IMR-90 (cell line): ENCODE data around the gene RNF114. TPM values are rescaled to one million over a fixed set of nuclear protein-coding genes. Genes with fewer than 3 reads are reported as not detected.
"Not testable (repeated sequence)": the region's sequence is repeated elsewhere in the genome, so short reads cannot be mapped to it uniquely, and the experiment has no call there.

ENCODE experiments used
- ATAC-seq: fragments of 200-7000 bp; cut with Tn5 transposase; 2 replicates; pipeline ENCODE4 v1.9.1; 2020; ENCODE audit warnings: low read depth, mild to moderate bottlenecking, moderate library complexity
- BruUV-seq: library from RNA; stranded (reverse); fragments of 400-500 nt; replicated peaks from 2 replicates; lab custom pipeline; 2021; lab: Mats Ljungman, UMichigan
- CTCF ChIA-PET: fragments of 300-600 bp; formaldehyde crosslinking; extraction: SDS; loops from one replicate; lab custom pipeline; 2021; ENCODE audit warnings: antibody characterized with exemption; lab: Yijun Ruan, JAX
- POLR2A ChIA-PET: fragments of 300-600 bp; sonication (Branson Sonifier 250); formaldehyde crosslinking; loops from one replicate; lab custom pipeline; 2022; ENCODE audit warnings: antibody characterized with exemption; ENCODE audit not compliant: unreplicated experiment; lab: Charles Lee
- DNase-seq: peaks from one replicate; pipeline ENCODE4 v3.0.0; 2013
- H2AFZ ChIP-seq: replicated peaks from 2 replicates; pipeline ENCODE3; 2013; ENCODE audit warnings: low read length, mild to moderate bottlenecking; ENCODE audit not compliant: poor library complexity
- H2AK5ac ChIP-seq: 2 replicates; pipeline ENCODE4 v1.6.1; 2013; ENCODE audit warnings: low read depth, low read length, inconsistent platforms
- H2AK9ac ChIP-seq: replicated peaks from 2 replicates; pipeline ENCODE3; 2013; ENCODE audit warnings: mild to moderate bottlenecking, low read depth, low read length, moderate library complexity; ENCODE audit not compliant: poor library complexity
- H2BK120ac ChIP-seq: 2 replicates; pipeline ENCODE4 v1.6.1; 2013; ENCODE audit warnings: low read depth, low read length, inconsistent platforms
- H2BK15ac ChIP-seq: 3 replicates; pipeline ENCODE4 v1.6.1; 2013; ENCODE audit warnings: low read depth, low read length, inconsistent platforms
- H2BK20ac ChIP-seq: 2 replicates; pipeline ENCODE4 v1.6.1; 2013; ENCODE audit warnings: low read depth, mild to moderate bottlenecking, inconsistent platforms, low read length, moderate library complexity
- H2BK5ac ChIP-seq: 2 replicates; pipeline ENCODE4 v1.6.1; 2013; ENCODE audit warnings: mild to moderate bottlenecking, low read depth, low read length, inconsistent platforms; ENCODE audit not compliant: poor library complexity, severe bottlenecking
- H3K14ac ChIP-seq: replicated peaks from 2 replicates; pipeline ENCODE4 v1.6.1; 2013; ENCODE audit warnings: low read depth, low read length, inconsistent platforms
- H3K18ac ChIP-seq: 2 replicates; pipeline ENCODE4 v1.6.1; 2013; ENCODE audit warnings: low read depth, low read length, control low read depth
- H3K23ac ChIP-seq: 2 replicates; pipeline ENCODE4 v1.6.1; 2013; ENCODE audit warnings: low read depth, low read length, inconsistent platforms
- H3K27ac ChIP-seq: 2 replicates; pipeline ENCODE4 v1.5.1; 2013; ENCODE audit warnings: mild to moderate bottlenecking, control low read depth, low read length; ENCODE audit not compliant: insufficient read depth
- H3K27me3 ChIP-seq: 2 replicates; pipeline ENCODE4 v1.6.1; 2013; ENCODE audit warnings: low read length; ENCODE audit not compliant: control insufficient read depth, insufficient read depth
- H3K36me3 ChIP-seq: 2 replicates; pipeline ENCODE4 v1.6.1; 2013; ENCODE audit warnings: low read length, mixed read lengths; ENCODE audit not compliant: control insufficient read depth, insufficient read depth
- H3K4ac ChIP-seq: 2 replicates; pipeline ENCODE4 v1.6.1; 2013; ENCODE audit warnings: low read depth, low read length, inconsistent platforms
- H3K4me1 ChIP-seq: 2 replicates; pipeline ENCODE4 v1.6.1; 2013; ENCODE audit warnings: low read length, mixed read lengths; ENCODE audit not compliant: control insufficient read depth, insufficient read depth
- H3K4me2 ChIP-seq: 2 replicates; pipeline ENCODE4 v1.6.1; 2013; ENCODE audit warnings: low read depth, mild to moderate bottlenecking, control low read depth, low read length, moderate library complexity
- H3K4me3 ChIP-seq: 2 replicates; pipeline ENCODE4 v1.5.1; 2013; ENCODE audit warnings: low read depth, mild to moderate bottlenecking, control low read depth, low read length, moderate library complexity; ENCODE audit not compliant: insufficient read depth
- H3K56ac ChIP-seq: 2 replicates; pipeline ENCODE4 v1.6.1; 2013; ENCODE audit warnings: low read length, inconsistent platforms; ENCODE audit not compliant: insufficient read depth; ENCODE audit errors: extremely low read depth
- H3K79me1 ChIP-seq, 2 experiments: 2 replicates each; pipeline ENCODE4 v1.6.1; 2013; ENCODE audit warnings: low read length in 2 of 2, inconsistent platforms in 1 of 2, low read depth in 1 of 2
- H3K9ac ChIP-seq: 2 replicates; pipeline ENCODE4 v1.6.1; 2013; ENCODE audit warnings: low read depth, low read length, control low read depth
- H3K9me1 ChIP-seq: 2 replicates; pipeline ENCODE4 v1.6.1; 2013; ENCODE audit warnings: low read length, inconsistent platforms; ENCODE audit not compliant: insufficient read depth
- H3K9me3 ChIP-seq: 2 replicates; pipeline ENCODE4 v1.6.1; 2013; ENCODE audit warnings: low read length; ENCODE audit not compliant: control insufficient read depth, insufficient read depth
- H4K20me1 ChIP-seq: 2 replicates; pipeline ENCODE4 v1.6.1; 2013; ENCODE audit warnings: low read length, inconsistent platforms; ENCODE audit not compliant: insufficient read depth
- H4K5ac ChIP-seq: 2 replicates; pipeline ENCODE4 v1.6.1; 2013; ENCODE audit warnings: mild to moderate bottlenecking, low read depth, low read length, control low read depth
- H4K8ac ChIP-seq, 2 experiments: 2 replicates each; pipeline ENCODE4 v1.6.1; 2013; ENCODE audit warnings: low read depth in 2 of 2, low read length in 2 of 2, control low read depth in 1 of 2, inconsistent platforms in 1 of 2
- H4K91ac ChIP-seq: 2 replicates; pipeline ENCODE4 v1.6.1; 2013; ENCODE audit warnings: low read depth, low read length, inconsistent platforms; ENCODE audit not compliant: insufficient read depth
- CEBPB ChIP-seq: IDR thresholded peaks from 2 replicates; pipeline ENCODE4 v1.6.1; 2012; ENCODE audit warnings: low read depth, low read length, improper control_type of control experiment
- WGBS, 2 experiments: methylation state at CpG; one replicate each; pipeline versions ENCODE4 v1.1.5 to v1.1.7; 2013; ENCODE audit warnings: missing lambda C conversion rate in 2 of 2; ENCODE audit not compliant: insufficient read length in 1 of 2; ENCODE audit errors: extremely low coverage in 2 of 2; 5-methylcytosine and 5-hydroxymethylcytosine counted together
- dilution Hi-C: fragments of 300-500 bp; cut with HindIII; formaldehyde crosslinking; loops from one replicate; pipeline ENCODE4 v1.14.3; 2018; ENCODE audit warnings: low sequenced_read_pairs; ENCODE audit not compliant: unreplicated experiment
- in situ Hi-C: fragments of 300-500 bp; cut with MboI; formaldehyde crosslinking; loops from 3 replicates; pipeline ENCODE4 v1.14.3; 2019; ENCODE audit warnings: low sequenced_read_pairs, inconsistent platforms, mixed read lengths
- intact Hi-C: fragments of 100-400 bp; cut with micrococcal nuclease; formaldehyde crosslinking; loops from 2 replicates; pipeline ENCODE4 v1.10.0; 2022
- polyA plus RNA-seq, 3 experiments: library from polyadenylated mRNA; depleted of rRNA; stranded (reverse); fragments of >200 nt; gene quantifications; 2 replicates each; pipeline ENCODE4 v1.2.3, GENCODE V29; 2012; ENCODE audit warnings: low replicate concordance in 1 of 3
- total RNA-seq: library from RNA; depleted of rRNA; stranded (reverse); fragments of >200 nt; gene quantifications from 2 replicates; pipeline ENCODE4 v1.2.3, GENCODE V29; 2012

Gene RNF114
- total and polyA plus RNA-seq, 2 of the 4 experiments (the other 2 are of a cell fraction), result 44.6 to 62.3 TPM

DNA sequence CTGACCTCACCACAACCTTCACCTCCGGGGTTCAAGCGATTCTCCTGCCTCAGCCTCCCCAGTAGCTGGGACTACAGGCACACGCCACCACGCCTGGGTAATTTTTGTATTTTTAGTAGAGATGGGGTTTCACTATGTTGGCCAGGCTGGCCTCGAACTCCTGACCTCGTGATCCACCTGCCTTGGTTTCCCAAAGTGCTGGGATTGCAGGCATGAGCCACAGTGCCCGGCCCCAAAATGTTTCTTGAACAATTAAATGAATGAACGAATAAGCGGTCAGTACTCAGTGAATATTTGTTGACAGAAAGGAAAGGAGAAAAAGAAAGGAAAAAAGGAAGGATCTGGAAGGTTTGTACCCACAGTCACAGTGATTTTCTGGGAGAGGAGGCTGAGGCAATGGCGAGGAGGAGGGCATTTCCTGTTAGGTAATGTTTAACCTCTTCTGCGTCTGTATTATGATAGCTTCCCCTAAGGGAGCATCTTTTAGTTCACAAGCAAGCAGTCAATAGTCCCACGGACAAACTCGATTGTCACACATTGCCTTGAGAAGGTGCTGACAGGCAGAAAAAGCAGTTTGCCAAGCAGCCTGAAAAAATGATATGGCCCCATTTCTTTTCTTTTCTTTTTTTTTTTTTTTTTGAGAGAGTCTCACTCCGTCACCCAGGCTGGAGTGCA, 64.5 kb downstream of the RNF114 start:
- H3K4me1 ChIP-seq, H3K36me3 ChIP-seq, H3K9me1 ChIP-seq, H3K18ac ChIP-seq, H4K8ac ChIP-seq, H2BK20ac ChIP-seq, H3K27me3 ChIP-seq, H4K5ac ChIP-seq, dilution Hi-C loops, H3K79me1 ChIP-seq, H3K9me3 ChIP-seq, CTCF ChIA-PET, H3K23ac ChIP-seq, H4K20me1 ChIP-seq, H3K56ac ChIP-seq, H4K91ac ChIP-seq, H2AK9ac ChIP-seq, H2BK5ac ChIP-seq, BruUV-seq, H3K27ac ChIP-seq, H2BK120ac ChIP-seq, H2BK15ac ChIP-seq, H3K9ac ChIP-seq, H2AK5ac ChIP-seq, H3K4ac ChIP-seq, ATAC-seq, POLR2A ChIA-PET, in situ Hi-C loops, intact Hi-C loops, H3K4me2 ChIP-seq, H3K14ac ChIP-seq, H3K4me3 ChIP-seq, H2AFZ ChIP-seq, DNase-seq: not testable (repeated sequence)
- 88% methylated on average over 4 of the region's 14 CpGs; no CpG with 5 or more reads in 1 of the 2 experiments for WGBS, 2 experiments
- TF ChIP-seq CEBPB, result 0 out of 2 replicates have a peak, but pooled peaks have one; percentile 34
